ENCODE measurements around the gene KATNBL1. TPM values are rescaled to one million over a fixed set of nuclear protein-coding genes. Genes with fewer than 3 reads are reported as not detected.

The KATNBL1 gene
- total RNA-seq, 1 donor from 2014 or later = 44.0 TPM

GRCh38 chr15:34160735-34161134 is 49.2 kb downstream of the KATNBL1 start:
- Histone ChIP-seq H3K27me3 (ENCODE audit: control insufficient read depth, insufficient read depth, low read length) (no peaks in the 10 kb centered on the region), H3K4me3 (ENCODE audit: low read depth, low read length) (no peak overlapping the region), H3K36me3 (ENCODE audit: control insufficient read depth, insufficient read depth, low read length) (peaks cover 13% of the 10 kb centered on the region)
- FAIRE-seq = no peak
- TF ChIP-seq CTCF (IDR thresholded peaks at IDR 0.05; ENCODE audit: insufficient read depth, low read length, severe bottlenecking) = no peak
- DNase-seq (ENCODE audit: low read depth) = no peak

GRCh38 chr15:34158355-34158754 is 51.5 kb downstream of the KATNBL1 start:
- H3K36me3 ChIP-seq (ENCODE audit: control insufficient read depth, insufficient read depth, low read length) = peaks cover 13% of the 10 kb centered on the region

GRCh38 chr15:34155859-34156258 is 54.0 kb downstream of the KATNBL1 start:
- TF ChIP-seq CTCF (IDR thresholded peaks at IDR 0.05; ENCODE audit: insufficient read depth, low read length, severe bottlenecking) = no peak
- Histone ChIP-seq H3K4me3 (ENCODE audit: low read depth, low read length) (no peak overlapping the region), H3K36me3 (ENCODE audit: control insufficient read depth, insufficient read depth, low read length) (peaks cover 7% of the 10 kb centered on the region), H3K27me3 (ENCODE audit: control insufficient read depth, insufficient read depth, low read length) (no peaks in the 10 kb centered on the region)
- FAIRE-seq (no peak), DNase-seq (ENCODE audit: low read depth) (no peak)

More at GRCh38 chr15:34158355-34158754, 51.5 kb downstream of the KATNBL1 start:
- no peaks in the 10 kb centered on the region for H3K27me3 ChIP-seq (ENCODE audit: control insufficient read depth, insufficient read depth, low read length)
- DNase-seq (ENCODE audit: low read depth) = no peak
- H3K4me3 ChIP-seq (ENCODE audit: low read depth, low read length) = no peak overlapping the region
- no peak for FAIRE-seq
- TF ChIP-seq CTCF (IDR thresholded peaks at IDR 0.05; ENCODE audit: insufficient read depth, low read length, severe bottlenecking) = no peak

GRCh38 chr15:34154725-34155204 is 55.1 kb downstream of the KATNBL1 start:
- TF ChIP-seq CTCF (IDR thresholded peaks at IDR 0.05; ENCODE audit: insufficient read depth, low read length, severe bottlenecking) = no peak
- Histone ChIP-seq H3K27me3 (ENCODE audit: control insufficient read depth, insufficient read depth, low read length) (no peaks in the 10 kb centered on the region), H3K36me3 (ENCODE audit: control insufficient read depth, insufficient read depth, low read length) (peaks cover 8% of the 10 kb centered on the region), H3K4me3 (ENCODE audit: low read depth, low read length) (no peak overlapping the region)
- DNase-seq (ENCODE audit: low read depth) = peak; percentile 86
- no peak for FAIRE-seq

GRCh38 chr15:34147371-34148140 is 62.3 kb downstream of the KATNBL1 start:
- TF ChIP-seq CTCF (IDR thresholded peaks at IDR 0.05; ENCODE audit: insufficient read depth, low read length, severe bottlenecking) = no peak
- no peaks in the 10 kb centered on the region for H3K27me3 ChIP-seq (ENCODE audit: control insufficient read depth, insufficient read depth, low read length)
- no peak overlapping the region for H3K4me3 ChIP-seq (ENCODE audit: low read depth, low read length)
- DNase-seq (ENCODE audit: low read depth) (peak; percentile 95), FAIRE-seq (no peak)
- peaks cover 9% of the 10 kb centered on the region for H3K36me3 ChIP-seq (ENCODE audit: control insufficient read depth, insufficient read depth, low read length)
